NCI-H2227 treated with DMSO at 0.1 percent for 48 hours (cell line): ENCODE measurements around the gene JPH2.

Experiments used
- DNase-seq: peaks from one replicate; lab custom pipeline; 2025; lab: John Stamatoyannopoulos, UW

Gene JPH2

DNA sequence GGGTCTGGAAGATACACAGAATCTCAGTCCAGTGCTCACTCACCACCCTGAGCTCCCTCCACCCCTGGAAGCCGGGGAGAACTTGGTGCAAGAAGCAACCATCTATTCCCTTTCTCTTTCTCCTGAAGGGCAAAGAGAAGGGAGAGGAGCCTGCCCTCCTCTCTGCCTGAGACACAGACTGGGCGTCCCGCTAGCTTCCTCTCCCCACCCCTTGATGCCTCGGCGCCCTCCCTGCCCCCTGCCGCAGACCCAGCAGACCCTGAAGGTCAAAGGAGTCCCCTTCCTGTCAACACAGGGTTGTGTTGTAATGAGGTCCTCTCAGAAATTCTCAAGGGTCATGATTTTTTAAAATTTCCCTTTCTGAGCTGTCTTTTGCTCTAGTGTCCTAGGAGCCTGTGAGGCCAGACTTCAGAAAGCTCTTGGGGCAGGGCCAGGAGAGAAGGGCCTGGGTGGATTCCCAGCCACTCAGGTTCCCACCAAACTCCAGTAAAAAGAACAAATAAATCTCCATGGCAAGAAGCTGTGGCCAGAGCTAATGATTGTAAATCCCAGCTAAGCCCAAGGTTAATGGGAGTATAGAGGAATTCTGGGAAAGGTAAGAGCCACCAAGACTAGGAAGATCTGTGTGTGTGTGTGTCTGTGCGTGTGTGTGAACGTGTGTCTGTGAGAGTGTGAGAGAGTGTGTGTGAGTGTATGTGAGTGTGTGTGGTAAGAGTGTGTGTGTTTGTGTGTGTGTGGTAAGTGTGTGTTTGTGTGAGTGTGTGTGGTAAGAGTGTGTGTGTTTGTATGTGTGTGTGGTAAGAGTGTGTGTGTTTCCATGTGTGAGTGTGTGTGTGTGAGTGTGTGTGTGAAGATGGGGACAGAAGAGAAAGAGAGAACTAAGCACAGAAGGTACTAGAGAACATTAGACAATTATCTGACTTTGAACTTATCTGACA, 1.1 kb upstream of the JPH2 start:
- no peak for DNase-seq

DNA sequence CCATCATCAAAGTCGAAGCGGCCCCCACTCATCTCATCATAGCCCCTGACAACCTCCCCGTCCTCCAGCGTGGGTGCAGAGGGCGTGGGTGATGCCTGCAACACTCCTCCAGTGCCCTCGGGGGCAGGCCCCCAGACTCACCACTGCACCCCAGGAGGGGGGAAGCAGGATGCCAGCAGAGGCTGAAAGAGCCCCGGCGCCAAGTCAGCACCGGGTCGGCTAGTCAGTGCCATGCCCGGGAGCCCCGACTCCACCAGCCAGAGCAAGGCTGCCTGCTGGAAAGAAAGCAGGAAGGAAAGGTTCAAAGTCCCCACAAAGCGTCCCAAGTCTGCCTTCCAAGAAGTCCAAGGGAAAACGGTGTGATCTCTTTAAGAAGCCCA, 324 bp downstream of the JPH2 start:
- no peak for DNase-seq

DNA sequence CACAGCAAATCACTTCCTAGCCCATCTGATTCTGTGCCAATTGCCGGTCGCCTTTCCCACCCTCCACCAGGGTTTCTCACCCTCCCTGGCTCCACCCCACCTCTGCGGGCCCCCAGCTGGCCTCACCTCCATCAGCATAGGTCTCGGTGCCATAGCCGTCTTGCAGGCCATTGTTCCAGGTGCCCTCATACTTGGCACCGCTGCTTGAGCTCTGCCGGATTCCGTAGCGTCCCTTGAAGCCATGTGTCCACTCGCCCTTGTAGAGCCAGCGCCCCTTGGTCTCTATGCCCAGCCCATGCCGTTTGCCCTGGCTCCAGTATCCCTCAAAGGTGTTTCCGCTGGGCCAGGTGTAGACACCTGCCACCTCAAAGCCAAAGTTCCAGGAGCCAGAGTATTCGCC, 787 bp downstream of the JPH2 start:
- DNase-seq, result no peak

DNA sequence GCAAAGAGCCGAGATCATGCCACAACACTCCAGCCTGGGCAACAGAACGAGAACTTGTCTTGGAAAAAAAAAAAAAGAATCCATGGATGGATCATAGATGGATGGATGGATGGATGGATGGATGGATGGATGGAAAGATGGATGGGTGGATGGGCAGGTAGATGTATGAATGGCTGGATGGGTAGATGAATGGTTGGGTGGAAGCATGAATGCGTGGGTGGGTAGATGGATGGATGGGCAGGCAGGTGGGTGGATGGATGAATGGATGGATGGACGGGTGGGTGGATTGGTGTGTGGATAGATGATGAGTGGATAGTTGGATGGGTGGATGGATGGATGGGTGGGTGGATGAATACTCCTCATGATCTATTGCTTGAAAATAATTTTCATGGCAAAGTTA, 1.4 kb downstream of the JPH2 start:
- DNase-seq, result no peak

DNA sequence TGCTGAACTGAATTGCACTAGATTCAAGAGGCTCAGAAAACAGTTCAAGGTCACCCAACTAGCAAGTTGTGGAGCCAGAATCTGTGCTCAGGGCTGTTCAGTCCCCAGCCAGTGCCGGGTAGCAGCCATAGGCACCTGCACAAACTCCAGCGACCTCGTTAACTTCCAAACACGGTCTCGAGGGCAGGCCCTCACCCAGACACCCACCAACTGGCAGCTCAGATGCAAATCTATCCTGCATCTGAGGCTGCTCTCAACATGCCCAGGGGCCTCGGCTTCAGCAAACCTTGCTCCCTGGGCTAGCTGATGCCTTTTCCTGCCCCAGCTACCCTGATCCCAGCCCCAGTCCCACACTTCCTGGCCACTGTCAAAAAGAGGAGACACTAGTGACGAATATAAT, 3.7 kb downstream of the JPH2 start:
- DNase-seq, result no peak

DNA sequence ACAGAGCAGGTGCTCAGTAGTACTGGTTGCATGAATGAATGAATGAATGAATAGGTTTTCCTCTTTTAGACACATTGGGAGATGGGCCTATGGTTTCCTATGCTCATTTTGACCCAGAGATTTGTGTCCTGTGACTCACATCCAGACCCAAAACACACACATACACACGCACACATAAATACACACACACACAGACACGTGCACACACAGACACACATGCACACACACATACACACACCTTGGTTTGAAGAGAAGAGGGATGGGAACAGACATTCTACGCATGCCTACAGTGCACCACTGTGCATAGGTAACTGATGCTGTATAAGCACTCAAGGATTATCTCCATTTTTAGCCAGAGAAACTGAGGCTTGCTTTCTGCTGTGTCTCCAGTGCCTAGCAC, 4.1 kb downstream of the JPH2 start:
- DNase-seq, result no peak

DNA sequence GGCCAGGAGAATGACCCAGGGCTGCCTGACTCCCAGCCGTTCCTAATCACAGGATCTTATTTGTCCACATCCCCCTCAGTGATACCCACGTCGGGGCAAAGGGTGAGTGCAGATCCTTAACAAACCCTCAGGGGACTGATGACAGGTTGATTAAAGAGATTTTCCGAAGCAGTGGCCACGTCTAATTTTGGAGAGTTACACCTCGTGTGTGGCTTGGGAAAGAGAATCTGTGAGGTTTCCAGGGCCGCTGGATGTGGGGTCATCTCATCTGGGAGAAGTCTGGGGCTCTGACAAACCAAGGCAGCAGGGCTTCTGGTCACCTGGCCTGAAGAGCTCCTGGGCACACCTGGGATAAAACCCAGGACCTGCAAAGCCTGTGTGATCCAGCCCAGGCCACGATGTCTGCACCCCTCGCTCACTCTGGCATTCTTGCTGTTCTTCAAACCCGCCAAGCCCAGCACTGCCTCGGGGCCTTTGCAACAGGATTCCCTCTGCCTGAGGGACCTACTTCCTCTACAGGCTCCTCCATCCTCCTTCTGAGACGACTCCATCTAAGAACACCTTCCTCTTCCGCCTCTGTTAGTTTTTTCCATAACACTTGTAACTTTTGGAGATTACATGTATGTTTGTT, 4.7 kb downstream of the JPH2 start:
- no peak for DNase-seq

DNA sequence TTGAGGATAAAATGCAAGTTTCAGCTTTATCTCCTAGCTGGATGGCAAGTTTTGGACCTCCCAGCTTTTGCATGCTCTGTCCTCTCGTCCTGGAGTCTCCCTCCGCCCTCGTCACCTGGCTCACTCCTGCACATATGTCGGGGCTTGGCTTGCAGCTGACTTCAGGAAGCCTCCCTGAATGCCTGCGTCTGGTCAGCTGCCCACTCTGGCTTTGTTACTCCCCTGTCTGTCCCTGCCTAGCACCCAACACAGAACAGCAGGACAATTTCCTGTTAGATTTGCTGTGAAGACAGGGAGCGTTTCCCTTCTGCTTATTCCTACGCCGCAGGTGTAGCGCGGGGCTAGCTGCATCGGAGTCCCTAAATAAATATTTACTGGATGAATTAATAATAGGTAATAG, 5.4 kb downstream of the JPH2 start:
- no peak for DNase-seq

DNA sequence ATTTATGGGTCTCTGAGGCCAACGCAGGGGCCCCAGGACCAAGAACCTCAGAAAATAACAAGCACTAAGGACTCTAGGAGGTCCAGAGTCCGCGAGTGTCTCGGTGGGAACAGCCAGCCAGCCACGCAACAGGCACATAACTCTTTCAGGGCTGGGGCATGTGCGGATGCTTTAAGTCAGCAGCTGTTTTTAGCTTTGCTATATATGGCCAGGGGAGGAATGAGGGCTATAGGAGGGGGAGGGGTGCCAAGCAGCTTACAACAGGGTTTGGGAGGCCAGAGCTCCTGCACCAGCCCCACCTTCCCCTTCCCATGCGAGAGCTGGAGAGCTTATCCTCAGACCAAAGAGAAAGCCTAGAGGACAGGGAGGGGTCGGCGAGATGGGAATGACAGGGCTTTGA, 6.2 kb downstream of the JPH2 start:
- DNase-seq, result no peak

DNA sequence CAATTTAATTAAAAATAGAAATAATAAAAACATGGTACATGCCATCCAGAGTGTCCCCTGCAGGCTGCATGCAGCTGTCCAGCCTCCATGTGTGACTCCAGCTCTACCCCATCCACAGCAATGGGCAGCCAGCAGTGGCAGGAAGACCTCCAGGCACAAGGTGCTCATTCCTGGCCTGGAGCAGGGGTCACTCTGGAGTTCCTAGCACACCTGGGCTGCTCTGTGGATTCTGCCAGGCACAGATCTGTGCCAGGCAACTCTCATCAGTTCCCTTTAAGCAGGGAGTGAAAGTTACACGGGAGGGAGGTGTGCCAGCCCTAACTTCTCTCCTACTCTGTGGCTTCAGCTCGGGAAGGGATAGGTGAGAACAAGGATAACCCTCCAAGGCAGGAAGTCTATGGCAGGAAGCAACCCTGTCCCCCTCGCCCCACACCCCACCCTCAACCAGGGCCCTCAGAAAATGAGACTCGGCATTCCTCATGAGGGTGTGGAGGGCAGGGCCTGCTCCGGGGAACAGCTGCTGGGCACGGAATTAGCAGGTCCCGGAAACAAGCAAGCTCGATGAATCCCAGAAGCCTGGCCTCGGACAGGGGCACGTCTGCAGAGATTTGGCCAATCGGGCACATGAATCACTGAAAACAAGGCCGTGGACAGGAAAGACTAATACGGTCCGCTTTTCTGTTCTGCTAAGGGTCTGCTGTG, 10.0 kb downstream of the JPH2 start:
- DNase-seq, result no peak

DNA sequence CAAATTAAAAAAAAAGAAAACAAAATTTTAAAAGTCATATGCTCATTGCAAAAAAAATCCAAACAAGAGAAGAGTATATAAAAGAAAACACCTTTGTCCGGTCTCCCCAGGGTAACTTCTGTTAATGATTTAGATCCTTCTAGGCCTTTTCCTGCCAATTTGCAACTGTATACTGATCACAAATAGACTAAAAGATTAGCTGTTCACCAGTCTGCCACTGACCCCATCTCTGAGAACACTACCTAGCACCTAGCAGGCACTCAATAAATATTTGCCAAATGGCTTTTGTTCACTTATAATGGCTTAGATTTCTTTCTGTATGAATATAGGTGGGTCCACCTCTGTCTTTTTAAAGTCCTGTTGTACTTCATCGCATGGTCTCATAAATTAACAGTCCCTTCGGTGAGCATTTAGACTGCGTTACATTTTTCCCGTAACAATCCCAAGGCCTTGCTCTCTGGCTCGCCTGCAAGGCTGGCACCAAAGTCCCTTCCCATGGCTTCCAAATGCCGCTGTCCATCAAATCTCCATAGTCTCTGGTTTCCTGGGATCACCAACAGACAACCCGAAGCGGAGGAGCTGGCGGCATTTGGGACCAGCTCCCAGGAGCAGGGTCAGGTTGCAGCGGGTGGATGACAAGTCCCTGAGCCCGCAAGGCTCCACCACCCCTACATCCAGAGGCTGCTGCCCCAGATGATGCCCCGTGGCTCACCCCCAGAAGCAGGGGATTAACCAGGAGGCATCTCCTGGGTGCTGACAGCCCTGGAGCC, 11.8 kb downstream of the JPH2 start:
- no peak for DNase-seq

DNA sequence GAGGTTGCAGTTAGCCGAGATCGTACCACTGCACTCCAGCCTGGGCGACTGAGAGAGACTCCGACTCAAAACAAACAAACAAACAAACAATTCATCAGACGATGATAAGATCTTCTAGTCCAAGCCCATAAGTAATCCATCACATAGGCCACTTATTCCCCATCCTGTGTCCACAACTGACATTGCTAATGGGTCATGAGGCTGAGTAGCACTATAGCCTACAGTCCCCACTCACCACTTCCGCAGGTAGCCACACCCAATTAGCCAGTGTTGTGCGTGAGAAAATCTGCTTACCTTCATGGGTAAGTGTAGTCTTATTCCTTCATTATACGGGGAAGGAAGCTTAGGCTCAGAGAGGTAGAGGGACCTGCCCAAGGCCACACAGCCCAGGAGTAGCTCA, 13.1 kb downstream of the JPH2 start:
- no peak for DNase-seq

DNA sequence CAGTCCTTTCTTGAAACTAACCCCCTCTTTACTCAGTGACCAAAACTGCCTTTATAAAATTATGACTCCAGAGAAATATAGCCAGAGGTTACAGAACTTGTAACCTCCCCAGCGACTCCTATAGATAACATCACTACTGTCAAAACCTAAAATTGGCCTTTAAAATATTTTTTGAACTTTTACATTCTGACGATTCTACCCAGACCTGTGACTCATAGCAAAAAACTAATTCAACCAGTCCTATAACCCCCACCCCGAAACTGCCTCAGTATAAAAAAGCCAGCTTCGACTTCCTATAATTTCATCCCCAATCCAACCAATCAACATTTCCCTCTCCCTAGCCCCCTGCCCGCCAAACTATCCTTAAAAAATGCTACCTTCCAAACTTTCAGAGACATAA, 13.9 kb downstream of the JPH2 start:
- DNase-seq, result no peak

DNA sequence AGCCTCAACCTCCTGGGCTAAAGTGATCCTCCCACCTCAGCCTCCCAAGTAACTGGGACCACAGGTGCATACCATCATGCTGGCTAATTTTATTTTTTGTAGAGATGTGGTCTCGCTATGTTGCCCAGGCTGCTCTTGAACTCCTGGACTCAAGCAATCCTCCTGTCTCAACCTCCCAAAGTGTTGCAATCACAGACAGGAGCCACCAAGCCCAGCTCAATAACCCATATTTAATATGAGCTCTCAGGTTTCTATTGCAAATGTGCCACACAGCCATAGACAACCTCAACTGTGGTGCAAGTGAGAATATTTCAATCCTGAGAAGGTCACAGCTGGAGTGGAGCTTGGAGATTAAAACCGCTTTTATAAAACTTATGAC, 14.4 kb downstream of the JPH2 start:
- DNase-seq, result no peak

DNA sequence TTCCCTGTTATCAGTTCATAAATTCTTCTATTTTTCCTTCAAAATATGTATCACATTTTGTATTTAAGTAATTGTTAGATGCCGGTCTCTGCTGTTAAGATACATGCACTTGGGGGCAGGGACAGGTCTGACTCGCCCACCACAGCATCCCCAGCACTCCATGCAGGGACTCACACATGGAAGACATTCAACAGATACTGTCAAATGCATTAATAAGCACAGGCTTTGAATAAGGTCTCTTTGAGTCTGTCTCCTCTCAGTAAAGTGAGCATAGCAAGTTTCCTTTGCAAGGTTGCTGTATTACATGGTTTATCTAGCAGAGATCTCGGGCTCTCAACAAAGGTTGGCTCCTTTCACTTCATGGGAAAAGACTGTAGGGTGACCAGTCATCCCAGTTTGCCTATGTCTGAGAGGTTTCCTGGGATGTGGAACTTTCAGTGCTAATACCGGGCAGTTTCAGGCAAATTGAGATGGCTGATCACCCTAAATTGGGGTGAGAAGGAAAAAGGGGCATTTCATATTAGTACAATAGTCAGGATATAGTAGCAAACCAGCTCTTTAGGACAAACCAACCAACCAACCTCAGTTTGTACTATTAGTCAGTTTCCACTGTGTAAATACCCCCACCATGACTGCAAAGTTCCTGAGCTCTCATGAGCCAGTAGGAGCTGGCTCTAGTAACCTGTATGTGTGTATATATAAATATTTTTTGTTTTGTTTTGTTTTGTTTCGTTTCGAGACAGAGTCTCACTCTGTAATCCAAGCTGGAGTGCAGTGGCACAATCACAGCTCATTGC, 15.0 kb downstream of the JPH2 start:
- no peak for DNase-seq

DNA sequence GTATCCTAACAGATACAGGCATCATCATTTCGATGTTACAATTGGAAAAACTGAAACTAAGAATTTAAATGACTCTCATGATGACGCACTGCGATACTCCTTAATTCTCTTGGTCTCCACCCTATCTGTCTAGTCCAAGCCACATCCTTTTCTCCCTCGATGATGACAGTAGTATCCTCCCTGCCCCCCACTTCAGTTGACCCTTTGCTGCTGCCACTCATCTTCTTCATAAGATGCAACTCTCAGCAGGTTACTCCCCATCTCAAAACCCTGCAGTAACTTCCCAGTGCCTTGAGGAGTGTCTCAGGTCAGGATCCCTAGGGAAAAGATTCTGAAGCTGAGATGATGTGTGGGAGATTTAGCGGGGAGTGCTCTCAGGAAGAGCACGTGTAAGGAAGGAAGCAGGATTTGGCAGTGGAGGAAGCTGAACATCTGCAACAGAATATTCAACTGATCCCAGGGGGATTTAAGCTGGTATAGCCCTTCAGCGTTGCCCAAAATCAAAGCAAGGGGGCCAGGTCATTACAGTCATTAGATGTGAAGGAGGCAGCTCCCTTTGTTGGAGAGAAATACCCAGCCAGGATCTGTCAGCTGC, 16.1 kb downstream of the JPH2 start:
- DNase-seq, result no peak

DNA sequence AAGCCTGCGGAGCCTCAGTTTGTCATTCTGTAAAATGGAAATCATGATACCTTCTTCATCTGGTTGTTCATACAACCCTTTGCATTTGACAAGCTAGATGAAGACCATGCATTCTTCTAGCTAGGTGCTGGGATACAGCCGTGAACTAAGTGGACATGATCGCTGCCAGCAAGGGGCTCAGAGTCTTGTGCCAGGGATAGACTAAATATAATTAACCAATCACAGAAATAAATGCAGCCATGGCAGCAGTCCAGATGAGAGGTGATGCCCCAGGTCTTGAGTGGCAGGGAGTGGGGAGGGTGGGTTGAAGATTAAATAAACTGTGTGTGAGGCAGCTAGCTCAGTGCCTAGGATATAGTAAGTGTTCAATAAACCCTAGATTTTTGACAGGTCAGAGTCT, 19.3 kb downstream of the JPH2 start:
- DNase-seq, result no peak

DNA sequence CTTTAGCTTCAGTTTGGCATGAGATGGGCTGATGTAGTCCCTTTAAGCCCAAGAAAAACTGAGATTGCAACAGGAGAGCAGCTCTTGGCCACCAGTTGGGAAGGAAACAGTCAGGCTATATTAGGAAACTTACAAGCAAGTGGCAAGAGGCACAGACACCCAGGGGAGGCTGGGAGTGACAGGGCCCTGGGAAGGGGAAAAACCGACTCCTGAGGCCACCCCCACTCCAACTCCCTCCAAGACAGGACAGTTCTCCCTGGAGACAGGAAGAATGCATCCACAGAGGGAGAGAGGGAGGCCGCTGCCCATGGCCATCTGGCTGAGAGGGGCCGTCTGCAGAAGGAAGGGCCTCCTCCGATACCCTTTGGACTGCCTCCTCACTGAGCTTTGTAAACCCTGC, 20.5 kb downstream of the JPH2 start:
- DNase-seq, result no peak

DNA sequence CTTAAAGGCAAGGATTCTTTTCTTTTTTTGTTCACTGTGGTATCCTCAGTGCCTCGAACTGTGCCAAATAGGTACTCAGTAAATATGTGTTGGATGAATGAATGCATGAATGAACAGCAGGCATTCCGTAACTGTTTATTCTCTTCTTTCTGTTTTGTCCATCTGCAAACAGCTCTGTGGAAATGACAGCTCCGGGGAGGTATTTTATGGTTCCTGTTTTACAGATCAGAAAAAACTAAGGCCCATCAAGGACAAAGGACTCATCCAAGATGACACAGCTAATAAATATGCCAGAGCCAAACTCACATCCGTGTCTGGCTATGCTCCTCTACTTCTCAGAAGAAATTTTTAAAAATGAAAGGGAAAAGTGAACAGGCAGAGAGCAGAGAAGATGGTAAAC, 21.0 kb downstream of the JPH2 start:
- no peak for DNase-seq

DNA sequence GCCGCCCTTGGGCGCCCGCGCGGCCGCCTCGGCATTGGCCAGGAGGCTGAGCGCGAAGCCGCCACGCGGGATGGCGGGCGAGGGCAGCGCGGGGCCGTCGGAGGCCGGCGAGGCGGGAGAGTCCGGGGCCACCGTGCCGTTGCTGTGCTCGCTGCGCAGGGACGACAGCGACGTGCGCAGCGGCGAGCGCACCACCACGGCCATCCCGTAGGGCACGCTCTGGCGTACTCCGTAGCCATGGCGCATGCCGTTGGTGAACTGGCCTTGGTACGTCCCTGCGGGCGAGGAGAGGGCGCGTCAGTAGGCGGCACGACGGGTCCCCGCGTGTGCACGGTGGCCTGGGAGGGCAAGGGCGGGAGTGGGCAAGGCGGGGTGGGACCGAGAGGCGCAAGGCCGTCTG, 26.9 kb downstream of the JPH2 start:
- DNase-seq, result no peak

DNA sequence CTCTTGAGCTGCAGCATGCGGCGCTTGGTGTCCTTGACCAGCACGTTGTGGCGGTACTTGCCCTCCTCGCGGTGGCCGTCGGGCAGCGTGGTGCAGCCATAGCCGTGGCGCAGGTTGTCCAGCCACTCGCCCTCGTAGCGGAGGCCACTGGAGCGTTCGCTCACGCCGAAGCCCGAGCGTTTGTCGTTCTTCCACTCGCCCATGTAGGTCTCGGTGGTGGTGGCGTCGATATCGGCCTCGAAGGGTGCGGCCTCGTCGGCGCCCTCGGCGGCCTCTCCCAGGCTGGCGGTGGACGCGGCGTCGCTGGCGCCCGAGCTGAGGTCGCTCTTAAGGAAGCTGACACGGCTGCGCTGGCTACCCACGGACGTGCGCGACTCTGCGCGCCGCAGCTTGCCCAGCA, 27.3 kb downstream of the JPH2 start:
- DNase-seq, result no peak
